ENCODE results near the gene LGI4. TPM values are rescaled to one million over a fixed set of nuclear protein-coding genes. Genes with fewer than 3 reads are reported as not detected.

LGI4 gene
- total RNA-seq, 2 experiments from 2014 or later: 1.1 to 1.7 TPM

- intact Hi-C loops (cut with micrococcal nuclease): no loop called here
- Mint-ChIP-seq H3K36me3 (ENCODE audit: low read depth) (no peaks in the 10 kb centered on the region), H3K4me3 (no peak overlapping the region), H3K4me1 (ENCODE audit: low read depth) (no peaks in the 10 kb centered on the region), H3K27ac (no peak overlapping the region), H3K27me3 (ENCODE audit: low read depth) (no peaks in the 10 kb centered on the region), H3K9me3 (no peaks in the 10 kb centered on the region)
- no peak for DNase-seq
- CTCF ChIA-PET: interaction anchor here (0.6 to 1.3 kb wide), 2 partner anchors 14 to 37 kb away, joined by 3 to 4 read pairs; no protein-coding TSS in a partner anchor
These were observed 53.7 kb downstream of the LGI4 start for GRCh38 chr19:35081201-35081600.

GRCh38 chr19:35080613-35081170, 54.2 kb downstream of the LGI4 start:
- intact Hi-C loops (cut with micrococcal nuclease): no loop called here
- Mint-ChIP-seq H3K36me3 (ENCODE audit: low read depth) (no peaks in the 10 kb centered on the region), H3K4me1 (ENCODE audit: low read depth) (no peaks in the 10 kb centered on the region), H3K9me3 (no peaks in the 10 kb centered on the region), H3K27me3 (ENCODE audit: low read depth) (no peaks in the 10 kb centered on the region), H3K27ac (no peak overlapping the region), H3K4me3 (no peak overlapping the region)
- CTCF ChIA-PET: interaction anchor here (1.0 to 1.3 kb wide), 2 partner anchors 14 to 36 kb away, joined by 3 to 4 read pairs; no protein-coding TSS in a partner anchor
- DNase-seq: no peak

GRCh38 chr19:35079826-35080225, 55.0 kb downstream of the LGI4 start:
- H3K4me1 Mint-ChIP-seq (ENCODE audit: low read depth): no peaks in the 10 kb centered on the region
- H3K36me3 Mint-ChIP-seq (ENCODE audit: low read depth): no peaks in the 10 kb centered on the region
- intact Hi-C loops (cut with micrococcal nuclease): no loop called here
- H3K27ac Mint-ChIP-seq: no peak overlapping the region
- no peaks in the 10 kb centered on the region for H3K27me3 Mint-ChIP-seq (ENCODE audit: low read depth)
- no peak for DNase-seq
- H3K4me3 Mint-ChIP-seq: no peak overlapping the region
- H3K9me3 Mint-ChIP-seq: no peaks in the 10 kb centered on the region
- CTCF ChIA-PET: interaction anchor here (1.0 to 1.3 kb wide), 2 partner anchors 13 to 35 kb away, joined by 3 to 4 read pairs; no protein-coding TSS in a partner anchor

GRCh38 chr19:35077411-35078223, 57.2 kb downstream of the LGI4 start:
- H3K4me1 Mint-ChIP-seq (ENCODE audit: low read depth): no peaks in the 10 kb centered on the region
- no peaks in the 10 kb centered on the region for H3K9me3 Mint-ChIP-seq
- DNase-seq: no peak
- no peak overlapping the region for H3K27ac Mint-ChIP-seq
- intact Hi-C loops (cut with micrococcal nuclease): no loop called here
- H3K27me3 Mint-ChIP-seq (ENCODE audit: low read depth): no peaks in the 10 kb centered on the region
- CTCF ChIA-PET: interaction anchor here (1.4 kb wide), 1 partner anchor 11 kb away, joined by 6 read pairs; no protein-coding TSS in a partner anchor
- H3K4me3 Mint-ChIP-seq: no peak overlapping the region
- no peaks in the 10 kb centered on the region for H3K36me3 Mint-ChIP-seq (ENCODE audit: low read depth)

- Mint-ChIP-seq H3K4me1 (ENCODE audit: low read depth) (no peaks in the 10 kb centered on the region), H3K27ac (no peak overlapping the region), H3K9me3 (no peaks in the 10 kb centered on the region), H3K4me3 (no peak overlapping the region), H3K36me3 (ENCODE audit: low read depth) (no peaks in the 10 kb centered on the region), H3K27me3 (ENCODE audit: low read depth) (no peaks in the 10 kb centered on the region)
- intact Hi-C loops (cut with micrococcal nuclease): no loop called here
- CTCF ChIA-PET: interaction anchor here (1.4 kb wide), 1 partner anchor 10 kb away, joined by 6 read pairs; no protein-coding TSS in a partner anchor
- DNase-seq: no peak
These were observed 58.2 kb downstream of the LGI4 start for GRCh38 chr19:35076657-35077056.

GRCh38 chr19:35076026-35076370, 58.9 kb downstream of the LGI4 start:
- no peaks in the 10 kb centered on the region for H3K9me3 Mint-ChIP-seq
- no peak overlapping the region for H3K27ac Mint-ChIP-seq
- intact Hi-C loops (cut with micrococcal nuclease): no loop called here
- CTCF ChIA-PET: interaction anchor here (1.4 kb wide), 1 partner anchor 9 kb away, joined by 6 read pairs; no protein-coding TSS in a partner anchor
- no peaks in the 10 kb centered on the region for H3K27me3 Mint-ChIP-seq (ENCODE audit: low read depth)
- DNase-seq: no peak
- no peaks in the 10 kb centered on the region for H3K4me1 Mint-ChIP-seq (ENCODE audit: low read depth)
- H3K36me3 Mint-ChIP-seq (ENCODE audit: low read depth): no peaks in the 10 kb centered on the region
- H3K4me3 Mint-ChIP-seq: no peak overlapping the region

GRCh38 chr19:35075202-35076025, 59.4 kb downstream of the LGI4 start:
- no peak for DNase-seq
- Mint-ChIP-seq H3K4me3 (no peak overlapping the region), H3K36me3 (ENCODE audit: low read depth) (no peaks in the 10 kb centered on the region), H3K4me1 (ENCODE audit: low read depth) (no peaks in the 10 kb centered on the region), H3K9me3 (peaks cover 4% of the 10 kb centered on the region), H3K27me3 (ENCODE audit: low read depth) (no peaks in the 10 kb centered on the region), H3K27ac (no peak overlapping the region)
- intact Hi-C loops (cut with micrococcal nuclease): no loop called here
- CTCF ChIA-PET: no interaction called here

Other genes starting within 250 kb of the LGI4 start
- 1 to 10 TPM; 4.4 to 5.5 TPM for gene ZNF30, start 208.2 kb downstream of the LGI4 start, total RNA-seq
- 1 to 10 TPM; 3.1 to 3.5 TPM for gene ZNF792, start 170.8 kb downstream of the LGI4 start, total RNA-seq
- 100 to 1,000 TPM; 117 to 125 TPM for gene GRAMD1A, start 134.7 kb downstream of the LGI4 start, total RNA-seq
- under 1 TPM; 0.83 to 0.89 TPM for gene SCN1B, start 104.6 kb downstream of the LGI4 start, total RNA-seq
- not detected for gene HPN, start 93.3 kb downstream of the LGI4 start, total RNA-seq
- gene FXYD3, start 19.2 kb downstream of the LGI4 start, total RNA-seq: not detected
- 1 to 10 TPM; 3.3 to 3.4 TPM for gene FXYD1, start 3.8 kb upstream of the LGI4 start, total RNA-seq
- gene FXYD7, start 8.2 kb upstream of the LGI4 start, total RNA-seq: 1 to 10 TPM in 1 of 2 experiments, under 1 TPM in 1; 0.54 to 1.2 TPM
- 100 to 1,000 TPM; 289 to 294 TPM for gene FXYD5, start 19.7 kb upstream of the LGI4 start, total RNA-seq
- gene FAM187B, start 93.7 kb upstream of the LGI4 start, total RNA-seq: not detected
- gene LSR, start 113.9 kb upstream of the LGI4 start, total RNA-seq: 10 to 100 TPM in 1 of 2 experiments, 1 to 10 TPM in 1; 8.2 to 11.2 TPM
- 100 to 1,000 TPM; 136 to 144 TPM for gene USF2, start 133.9 kb upstream of the LGI4 start, total RNA-seq
- under 1 TPM; 0.19 to 0.86 TPM for gene HAMP, start 147.5 kb upstream of the LGI4 start, total RNA-seq
- gene MAG, start 157.1 kb upstream of the LGI4 start, total RNA-seq: under 1 TPM; 0.19 to 0.77 TPM
- gene CD22, start 194.1 kb upstream of the LGI4 start, total RNA-seq: 1 to 10 TPM; 2.0 to 2.6 TPM
- gene FFAR1, start 212.8 kb upstream of the LGI4 start, total RNA-seq: under 1 TPM in 1 of 2 experiments, not detected in 1; 0.10 TPM
- 1 to 10 TPM; 4.9 to 5.3 TPM for gene FFAR3, start 223.4 kb upstream of the LGI4 start, total RNA-seq
- under 1 TPM; 0.17 to 0.30 TPM for gene GPR42, start 236.0 kb upstream of the LGI4 start, total RNA-seq